ENCODE data around the gene ARMCX6.
A peak's percentile ranks its signal among the peaks of the same experiment; 100 is the strongest.

The ARMCX6 gene

GRCh38 chrX:101595739-101596419 is 21.9 kb downstream of the ARMCX6 start:
- no peak for TF ChIP-seq POLR2A (IDR thresholded peaks at IDR 0.05; ENCODE audit: low read length)
- TF ChIP-seq GATA1 (IDR thresholded peaks at IDR 0.05; ENCODE audit: low read depth, low read length), result no peak
- DNase-seq, result peak; percentile 74 to 77

All from erythroblast (primary cell).